H9 (cell line): ENCODE measurements around the gene NAE1. TPM values are rescaled to one million over a fixed set of nuclear protein-coding genes. Genes with fewer than 3 reads are reported as not detected.

Experiments
- DNase-seq: peaks from one replicate; pipeline ENCODE4 v3.0.0-alpha.2; 2017
- H2AFZ ChIP-seq: one replicate; pipeline ENCODE4 v1.6.1; 2013; ENCODE audit warnings: mild to moderate bottlenecking, low read length, control low read depth, moderate library complexity
- H2AK5ac ChIP-seq: 2 replicates; pipeline ENCODE4 v1.6.1; 2013; ENCODE audit warnings: low read length, control low read depth, mixed read lengths; ENCODE audit not compliant: insufficient read length
- H2BK120ac ChIP-seq: one replicate; pipeline ENCODE4 v1.6.1; 2013; ENCODE audit warnings: low read depth, mild to moderate bottlenecking, low read length, control low read depth, inconsistent platforms; ENCODE audit not compliant: poor library complexity, severe bottlenecking
- H2BK12ac ChIP-seq: 2 replicates; pipeline ENCODE4 v1.6.1; 2013; ENCODE audit warnings: low read length, control low read depth, mixed read lengths, low read depth; ENCODE audit not compliant: insufficient read length
- H2BK15ac ChIP-seq: 2 replicates; pipeline ENCODE4 v1.6.1; 2013; ENCODE audit warnings: low read depth, low read length, control low read depth
- H2BK20ac ChIP-seq: one replicate; pipeline ENCODE4 v1.6.1; 2013; ENCODE audit warnings: low read depth, mild to moderate bottlenecking, low read length, control low read depth, inconsistent platforms; ENCODE audit not compliant: poor library complexity, severe bottlenecking
- H2BK5ac ChIP-seq: 2 replicates; pipeline ENCODE4 v1.6.1; 2013; ENCODE audit warnings: low read length, control low read depth, mixed read lengths; ENCODE audit not compliant: insufficient read length
- H3K14ac ChIP-seq: 2 replicates; pipeline ENCODE4 v1.6.1; 2013; ENCODE audit warnings: low read length, control low read depth; ENCODE audit not compliant: insufficient read depth
- H3K18ac ChIP-seq: 2 replicates; pipeline ENCODE4 v1.6.1; 2013; ENCODE audit warnings: low read depth, mild to moderate bottlenecking, mixed read lengths, low read length, control low read depth; ENCODE audit not compliant: insufficient read length
- H3K23ac ChIP-seq: 2 replicates; pipeline ENCODE4 v1.6.1; 2013; ENCODE audit warnings: low read length, control low read depth, mixed read lengths, low read depth; ENCODE audit not compliant: insufficient read length
- H3K23me2 ChIP-seq: 2 replicates; pipeline ENCODE4 v1.6.1; 2013; ENCODE audit warnings: low read depth, mild to moderate bottlenecking, mixed read lengths, low read length, control low read depth; ENCODE audit not compliant: insufficient read length, poor library complexity, severe bottlenecking
- H3K27ac ChIP-seq: 2 replicates; pipeline ENCODE4 v1.5.1; 2013; ENCODE audit warnings: low read length, control low read depth, mixed read lengths, low read depth; ENCODE audit not compliant: insufficient read length
- H3K27me3 ChIP-seq: 2 replicates; pipeline ENCODE4 v1.6.1; 2013; ENCODE audit warnings: low read length, control low read depth, inconsistent platforms; ENCODE audit not compliant: insufficient read depth
- H3K4ac ChIP-seq: 2 replicates; pipeline ENCODE4 v1.6.1; 2013; ENCODE audit warnings: low read depth, mild to moderate bottlenecking, control low read depth, inconsistent platforms, low read length, moderate library complexity
- H3K4me1 ChIP-seq: 2 replicates; pipeline ENCODE4 v1.6.1; 2013; ENCODE audit warnings: low read length, control low read depth, inconsistent platforms; ENCODE audit not compliant: insufficient read depth
- H3K4me2 ChIP-seq: 2 replicates; pipeline ENCODE4 v1.6.1; 2013; ENCODE audit warnings: low read length, control low read depth, mixed read lengths; ENCODE audit not compliant: insufficient read length, insufficient read depth
- H3K56ac ChIP-seq: 2 replicates; pipeline ENCODE4 v1.6.1; 2013; ENCODE audit warnings: low read depth, mild to moderate bottlenecking, mixed read lengths, low read length, control low read depth; ENCODE audit not compliant: insufficient read length
- H3K79me1 ChIP-seq: 2 replicates; pipeline ENCODE4 v1.6.1; 2013; ENCODE audit warnings: low read depth, mild to moderate bottlenecking, moderate library complexity, low read length, control low read depth, inconsistent platforms; ENCODE audit not compliant: insufficient read depth, poor library complexity, severe bottlenecking
- H3K79me2 ChIP-seq: 2 replicates; pipeline ENCODE4 v1.6.1; 2013; ENCODE audit warnings: low read length, control low read depth, inconsistent platforms; ENCODE audit not compliant: insufficient read depth
- H3K9ac ChIP-seq: 2 replicates; pipeline ENCODE4 v1.6.1; 2013; ENCODE audit warnings: low read length, control low read depth, mixed read lengths; ENCODE audit not compliant: insufficient read length; ENCODE audit errors: extremely low read depth
- H3K9me3 ChIP-seq: one replicate; pipeline ENCODE4 v1.6.1; 2013; ENCODE audit warnings: low read depth, low read length, inconsistent platforms; ENCODE audit not compliant: control insufficient read depth
- H3T11ph ChIP-seq: one replicate; pipeline ENCODE4 v1.6.1; 2013; ENCODE audit warnings: mild to moderate bottlenecking, low read length, control low read depth, inconsistent platforms
- H4K20me1 ChIP-seq: one replicate; pipeline ENCODE4 v1.6.1; 2013; ENCODE audit not compliant: control insufficient read depth, insufficient read length, insufficient read depth
- H4K5ac ChIP-seq: 2 replicates; pipeline ENCODE4 v1.6.1; 2013; ENCODE audit warnings: low read depth, mild to moderate bottlenecking, mixed read lengths, low read length, control low read depth; ENCODE audit not compliant: insufficient read length
- H4K8ac ChIP-seq: replicated peaks from 2 replicates; pipeline ENCODE4 v1.6.1; 2013; ENCODE audit warnings: low read length, control low read depth, mixed read lengths, low read depth; ENCODE audit not compliant: insufficient read length
- H4K91ac ChIP-seq: 2 replicates; pipeline ENCODE4 v1.6.1; 2013; ENCODE audit warnings: low read depth, mild to moderate bottlenecking, moderate library complexity, mixed read lengths, low read length, control low read depth; ENCODE audit not compliant: insufficient read length
- H3K27ac Mint-ChIP-seq, 3 experiments: 2 replicates in 2 of 3; 3 replicates in 1 of 3; pipeline ENCODE4 v1.8.0; 2020 to 2021; ENCODE audit warnings: mixed read lengths in 3 of 3, mild to moderate bottlenecking in 1 of 3, moderate library complexity in 1 of 3
- H3K27me3 Mint-ChIP-seq: 2 replicates; pipeline ENCODE4 v1.8.0; 2021; ENCODE audit warnings: low read depth, mild to moderate bottlenecking, moderate library complexity, mixed read lengths
- H3K36me3 Mint-ChIP-seq, 3 experiments: 2 replicates in 2 of 3; 3 replicates in 1 of 3; pipeline ENCODE4 v1.8.0; 2020 to 2021; ENCODE audit warnings: low read depth in 3 of 3, mixed read lengths in 3 of 3; ENCODE audit not compliant: insufficient read depth in 1 of 3
- H3K4me1 Mint-ChIP-seq, 2 experiments: 2 replicates each; pipeline ENCODE4 v1.8.0; 2020; ENCODE audit warnings: mixed read lengths in 2 of 2
- H3K4me3 Mint-ChIP-seq, 2 experiments: 2 replicates in 1 of 2; 3 replicates in 1 of 2; pipeline ENCODE4 v1.8.0; 2020 to 2021; ENCODE audit warnings: mild to moderate bottlenecking in 2 of 2, mixed read lengths in 2 of 2, moderate library complexity in 1 of 2
- H3K9me3 Mint-ChIP-seq, 2 experiments: 2 replicates in 1 of 2; 3 replicates in 1 of 2; pipeline ENCODE4 v1.8.0; 2020; ENCODE audit warnings: mild to moderate bottlenecking in 2 of 2, mixed read lengths in 2 of 2, moderate library complexity in 1 of 2
- WGBS: extraction: QIAGEN DNeasy Blood & Tissue Kit; methylation state at CpG from one replicate; pipeline ENCODE4 v1.1.7; 2013; ENCODE audit warnings: missing lambda C conversion rate, low lambda C conversion rate, mixed read lengths; ENCODE audit not compliant: insufficient read length; ENCODE audit errors: extremely low coverage; 5-methylcytosine and 5-hydroxymethylcytosine counted together
- total RNA-seq: library from RNA; stranded (reverse); gene quantifications from 2 replicates; pipeline ENCODE4 v1.2.1, GENCODE V29; 2021
- TF ChIP-seq, protein P1 (sequence below): fragments of 200-600 bp; sonication (generic); conservative IDR thresholded peaks from 3 replicates; pipeline ENCODE4 v1.8.0; 2021; ENCODE audit warnings: antibody characterized with exemption, mild to moderate bottlenecking

The NAE1 gene
- total RNA-seq, 1 experiment from 2014 or later: 144 TPM

DNA sequence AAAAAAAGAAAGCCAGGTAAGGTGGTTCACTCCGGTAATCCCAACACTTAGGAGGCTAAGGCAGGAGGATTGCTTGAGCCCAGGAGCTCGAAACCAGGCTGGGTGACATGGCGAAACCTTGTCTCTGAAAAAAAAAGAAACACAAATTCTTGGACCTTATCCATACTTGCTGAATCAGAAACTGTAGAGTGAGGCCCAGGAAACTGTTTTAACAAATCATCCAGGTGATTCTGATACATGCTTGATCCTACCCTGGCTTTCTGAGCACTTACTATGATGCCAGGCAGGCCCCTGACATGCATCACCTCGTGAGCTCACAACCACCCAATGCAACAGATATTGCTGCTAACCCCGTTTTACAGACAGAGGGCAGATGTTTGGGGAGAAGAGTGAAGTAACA is 4.0 kb upstream of the NAE1 start:
- H2AK5ac ChIP-seq: no peak overlapping the region
- H2BK12ac ChIP-seq: no peak overlapping the region
- no peak overlapping the region for H3K27ac Mint-ChIP-seq
- H3K36me3 Mint-ChIP-seq: no peaks in the 10 kb centered on the region
- no peak overlapping the region for H3K14ac ChIP-seq
- no peak overlapping the region for H2BK5ac ChIP-seq
- no peak overlapping the region for H3K56ac ChIP-seq
- H3K4me1 Mint-ChIP-seq: peaks cover 2 to 4% of the 10 kb centered on the region in 2 experiments; a peak in 1 of 4 replicates
- no peak overlapping the region for H3K4me3 Mint-ChIP-seq
- no CpG with 5 or more reads among the region's 5 CpGs for WGBS
- no peaks in the 10 kb centered on the region for H4K20me1 ChIP-seq
- no peak overlapping the region for H4K91ac ChIP-seq
- H3K23me2 ChIP-seq: no peaks in the 10 kb centered on the region
- H3T11ph ChIP-seq: no peak overlapping the region
- H3K4me2 ChIP-seq: no peak overlapping the region
- H2BK120ac ChIP-seq: no peak overlapping the region
- H3K4me1 ChIP-seq: no peaks in the 10 kb centered on the region
- no peak overlapping the region for H3K9ac ChIP-seq
- no peak overlapping the region for H3K4ac ChIP-seq
- no peak overlapping the region for H2BK20ac ChIP-seq
- no peak overlapping the region for H2AFZ ChIP-seq
- peaks cover 1% of the 10 kb centered on the region for H3K79me1 ChIP-seq
- H3K79me2 ChIP-seq: peaks cover under 1% of the 10 kb centered on the region; the same call in 1 of the 2 replicates
- H2BK15ac ChIP-seq: no peak overlapping the region
- H4K5ac ChIP-seq: no peak overlapping the region
- no peaks in the 10 kb centered on the region for H3K9me3 ChIP-seq
- H3K23ac ChIP-seq: no peak overlapping the region
- H3K27me3 Mint-ChIP-seq: peaks cover 36% of the 10 kb centered on the region
- no peak overlapping the region for H3K27ac ChIP-seq
- peaks cover 5 to 6% of the 10 kb centered on the region in 2 experiments; a peak in 3 of 5 replicates for H3K9me3 Mint-ChIP-seq
- TF ChIP-seq, protein P1, sequence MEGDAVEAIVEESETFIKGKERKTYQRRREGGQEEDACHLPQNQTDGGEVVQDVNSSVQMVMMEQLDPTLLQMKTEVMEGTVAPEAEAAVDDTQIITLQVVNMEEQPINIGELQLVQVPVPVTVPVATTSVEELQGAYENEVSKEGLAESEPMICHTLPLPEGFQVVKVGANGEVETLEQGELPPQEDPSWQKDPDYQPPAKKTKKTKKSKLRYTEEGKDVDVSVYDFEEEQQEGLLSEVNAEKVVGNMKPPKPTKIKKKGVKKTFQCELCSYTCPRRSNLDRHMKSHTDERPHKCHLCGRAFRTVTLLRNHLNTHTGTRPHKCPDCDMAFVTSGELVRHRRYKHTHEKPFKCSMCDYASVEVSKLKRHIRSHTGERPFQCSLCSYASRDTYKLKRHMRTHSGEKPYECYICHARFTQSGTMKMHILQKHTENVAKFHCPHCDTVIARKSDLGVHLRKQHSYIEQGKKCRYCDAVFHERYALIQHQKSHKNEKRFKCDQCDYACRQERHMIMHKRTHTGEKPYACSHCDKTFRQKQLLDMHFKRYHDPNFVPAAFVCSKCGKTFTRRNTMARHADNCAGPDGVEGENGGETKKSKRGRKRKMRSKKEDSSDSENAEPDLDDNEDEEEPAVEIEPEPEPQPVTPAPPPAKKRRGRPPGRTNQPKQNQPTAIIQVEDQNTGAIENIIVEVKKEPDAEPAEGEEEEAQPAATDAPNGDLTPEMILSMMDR: no peak
- DNase-seq: no peak
- H3K18ac ChIP-seq: no peak overlapping the region
- H4K8ac ChIP-seq: no peak overlapping the region
- no peaks in the 10 kb centered on the region for H3K27me3 ChIP-seq
